CD1c-positive myeloid dendritic cell (primary cell): ENCODE measurements around the gene KLF1.

Experiments
- DNase-seq: peaks from one replicate; pipeline ENCODE4 v3.0.0-alpha.2; 2016; ENCODE audit errors: extremely low spot score

KLF1 gene

DNA sequence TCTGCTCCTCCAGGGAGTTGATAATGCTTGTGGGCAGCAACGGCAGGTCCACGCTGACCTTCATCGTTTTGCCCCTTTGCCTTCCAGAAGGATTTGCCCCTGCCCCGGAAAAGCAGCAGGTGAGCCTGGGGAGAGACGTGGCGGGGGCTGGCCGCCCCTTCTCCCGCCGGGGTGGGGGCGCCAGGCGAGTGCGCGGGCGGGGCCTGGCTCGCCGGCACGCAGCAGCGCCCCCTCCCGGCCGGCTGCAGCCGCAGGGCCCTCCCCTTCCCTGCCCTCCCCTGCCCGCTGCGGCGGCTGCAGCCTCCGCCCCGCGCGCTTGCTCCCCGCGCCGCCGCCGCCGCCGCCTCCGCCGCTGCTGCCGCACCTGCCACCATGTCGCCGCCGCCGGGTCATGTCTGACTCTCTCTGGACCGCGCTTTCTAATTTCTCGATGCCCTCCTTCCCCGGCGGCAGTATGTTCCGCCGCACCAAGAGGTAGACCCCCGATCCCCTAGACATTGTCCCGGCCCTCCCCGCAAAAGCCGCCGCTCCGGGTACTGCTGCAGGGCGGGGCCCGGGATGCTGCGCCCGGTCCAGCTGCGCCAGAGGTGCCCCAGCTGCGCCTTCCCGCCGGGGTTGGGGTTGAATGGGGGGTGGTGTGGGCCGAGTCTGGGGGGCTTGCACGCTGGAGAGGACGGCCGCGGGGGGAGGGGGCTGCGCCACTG is 48.7 kb downstream of the KLF1 start, which contains the start of gene MAST1:
TSS of gene MAST1 (plus strand) at position 334 of the 704 bp plus-strand sequence. CDS start at position 392, 58 bp downstream.
- DNase-seq, result peak; percentile 66

DNA sequence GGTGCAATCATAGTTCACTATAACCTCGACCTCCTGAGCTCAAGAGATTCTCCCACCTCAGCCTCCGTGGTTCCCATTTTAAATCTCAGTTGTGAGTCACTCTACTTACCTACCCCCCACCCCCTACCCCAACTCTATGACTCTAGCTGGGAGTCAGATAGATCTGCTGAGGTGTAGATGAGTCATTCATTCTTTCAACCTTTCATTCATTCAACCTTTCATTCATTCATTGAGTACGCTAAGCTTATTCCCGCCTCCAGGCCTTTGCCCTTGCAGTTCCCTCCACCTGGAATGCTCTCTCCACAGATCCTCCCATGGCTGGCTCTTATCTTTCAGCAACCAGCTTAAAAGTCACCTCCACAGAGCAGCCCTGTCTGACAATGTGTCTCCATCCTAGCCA is 49.8 kb downstream of the KLF1 start:
- DNase-seq, result no peak

DNA sequence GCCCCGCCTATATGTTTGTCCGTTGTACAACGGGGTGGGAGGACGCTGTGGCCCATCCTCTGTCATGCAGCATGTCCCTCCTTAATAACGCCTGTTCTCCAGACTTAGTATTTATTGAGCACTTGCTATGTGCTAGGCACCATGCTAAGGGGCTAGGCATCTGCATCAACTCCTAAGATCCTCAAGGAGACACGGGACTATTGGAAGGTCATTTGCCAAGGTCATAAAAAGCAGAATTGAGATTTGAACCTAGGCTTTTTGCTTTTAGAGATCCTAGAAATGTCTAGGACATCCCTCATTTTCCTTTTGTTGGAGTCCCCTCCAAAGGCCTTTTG is 50.5 kb downstream of the KLF1 start:
- DNase-seq, result no peak

DNA sequence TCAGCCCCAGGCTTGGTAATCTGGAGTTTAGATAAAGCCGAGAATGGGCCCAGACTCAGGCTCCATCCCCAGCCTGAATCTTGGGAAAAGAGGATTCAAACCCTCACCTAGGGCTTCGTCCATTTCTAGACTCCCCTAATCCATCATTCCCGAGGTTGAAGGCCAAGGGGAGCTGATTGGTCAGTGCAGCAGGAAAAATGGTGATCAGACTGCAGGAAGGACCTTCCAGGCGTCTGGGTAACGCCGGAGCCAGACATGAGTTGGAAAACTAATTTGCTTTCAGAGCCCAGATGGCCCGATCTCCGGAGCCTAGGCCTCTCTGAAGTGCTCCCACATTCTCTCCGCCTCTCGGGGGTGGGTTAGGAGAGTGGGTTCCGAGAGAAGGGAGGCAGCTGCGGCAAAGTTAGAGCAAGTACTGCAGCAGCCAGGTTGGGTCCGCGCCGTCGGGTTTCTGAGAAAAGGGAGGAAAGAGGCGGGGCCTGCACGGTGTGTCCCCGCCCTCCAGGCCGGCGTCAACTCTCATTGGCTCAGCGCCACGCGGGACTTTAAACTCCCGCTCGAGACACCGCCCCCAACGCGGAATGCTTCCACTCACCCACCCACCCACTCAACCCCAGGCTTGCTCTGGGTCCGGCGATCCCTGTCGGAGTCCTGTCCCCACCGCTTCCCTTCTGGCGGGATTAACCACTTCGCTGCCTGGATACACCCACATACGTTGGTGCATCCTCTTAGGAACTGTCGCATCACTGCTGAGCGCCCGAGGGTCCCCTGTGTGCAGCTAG is 51.8 kb downstream of the KLF1 start:
- DNase-seq, result peak; percentile 37

DNA sequence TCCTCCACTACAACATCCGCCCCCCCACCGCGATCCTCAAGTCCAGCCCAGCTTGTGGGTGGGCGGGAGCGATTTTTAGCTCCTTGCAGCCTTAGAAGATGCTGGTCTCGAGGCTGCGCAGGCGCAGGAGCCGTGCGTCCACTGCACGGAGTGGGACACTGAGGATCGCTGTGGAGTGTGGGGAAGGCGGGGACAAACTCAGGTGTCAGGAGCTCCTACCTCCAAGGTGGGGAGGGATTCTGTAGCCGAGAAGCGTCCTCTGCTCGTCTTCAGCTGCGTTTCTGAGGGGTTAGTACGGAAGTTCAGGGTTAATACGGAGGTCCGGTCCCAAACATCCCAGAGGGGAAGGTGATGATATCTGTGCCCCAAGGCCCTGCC is 52.4 kb downstream of the KLF1 start, which contains the start of gene RTBDN:
TSS of gene RTBDN (minus strand) at position 14 of the 378 bp plus-strand sequence. CDS start 4,600 bp downstream, outside the sequence.
- DNase-seq, result no peak
